WTC11 (cell line): ENCODE results near the gene ADPRS. TPM values are rescaled to one million over a fixed set of nuclear protein-coding genes. Genes with fewer than 3 reads are reported as not detected.

Source experiments
- ATAC-seq: fragments of 200-7000 bp; cut with Tn5 transposase; 2 replicates; pipeline ENCODE4 v1.10.0; 2021; ENCODE audit warnings: mild to moderate bottlenecking, moderate library complexity
- CTCF ChIA-PET: fragments of 300-600 bp; sonication (Branson Sonifier 250); formaldehyde crosslinking; loops from one replicate; lab custom pipeline; 2021; ENCODE audit warnings: antibody characterized with exemption; lab: Charles Lee
- POLR2A ChIA-PET: fragments of 350-600 bp; sonication (Branson Sonifier 250); formaldehyde crosslinking; loops from one replicate; lab custom pipeline; 2021; ENCODE audit warnings: antibody characterized with exemption; lab: Charles Lee
- DNase-seq: peaks from one replicate; pipeline ENCODE4 v3.0.0; 2021; ENCODE audit warnings: low spot score
- H3K27ac Mint-ChIP-seq: 2 replicates; pipeline ENCODE4 v1.8.0; 2021; ENCODE audit warnings: mixed read lengths
- H3K27me3 Mint-ChIP-seq: 2 replicates; pipeline ENCODE4 v1.8.0; 2021; ENCODE audit warnings: low read depth, mild to moderate bottlenecking, moderate library complexity, mixed read lengths
- H3K36me3 Mint-ChIP-seq: 2 replicates; pipeline ENCODE4 v1.8.0; 2021; ENCODE audit warnings: mixed read lengths
- H3K4me1 Mint-ChIP-seq: 2 replicates; pipeline ENCODE4 v1.8.0; 2022; ENCODE audit warnings: mixed read lengths
- H3K4me3 Mint-ChIP-seq: 2 replicates; pipeline ENCODE4 v1.8.0; 2021; ENCODE audit warnings: mild to moderate bottlenecking, moderate library complexity, mixed read lengths
- H3K9me3 Mint-ChIP-seq: 2 replicates; pipeline ENCODE4 v1.8.0; 2021; ENCODE audit warnings: mixed read lengths
- ATF2 ChIP-seq: sonication (generic); formaldehyde crosslinking; IDR thresholded peaks from 2 replicates; pipeline ENCODE4 v1.8.1; 2022; ENCODE audit warnings: low read depth, missing genetic modification reagents, borderline replicate concordance
- CDX4 ChIP-seq: fragments of 250-450 bp; sonication (Bioruptor Pico); IDR thresholded peaks from 2 replicates; pipeline ENCODE4 v1.9.0; 2021; ENCODE audit warnings: moderate library complexity, mild to moderate bottlenecking, inconsistent platforms, borderline replicate concordance
- CREM ChIP-seq: sonication (generic); formaldehyde crosslinking; IDR thresholded peaks from 2 replicates; pipeline ENCODE4 v1.8.1; 2022; ENCODE audit warnings: mild to moderate bottlenecking, missing genetic modification reagents, moderate library complexity
- ELF4 ChIP-seq: sonication (generic); formaldehyde crosslinking; IDR thresholded peaks from 2 replicates; pipeline ENCODE4 v1.8.1; 2022; ENCODE audit warnings: low read depth, mild to moderate bottlenecking, moderate library complexity, missing genetic modification reagents
- EMX1 ChIP-seq: fragments of 250-450 bp; sonication (Bioruptor Pico); IDR thresholded peaks from 2 replicates; pipeline ENCODE4 v1.8.0; 2021; ENCODE audit warnings: mild to moderate bottlenecking
- HMGXB4 ChIP-seq: sonication (generic); formaldehyde crosslinking; IDR thresholded peaks from 2 replicates; pipeline ENCODE4 v1.8.1; 2023; ENCODE audit warnings: mild to moderate bottlenecking, moderate library complexity, missing genetic modification reagents
- IRF1 ChIP-seq: sonication (generic); formaldehyde crosslinking; IDR thresholded peaks from 2 replicates; pipeline ENCODE4 v1.8.0; 2023; ENCODE audit warnings: missing genetic modification reagents
- IRF2 ChIP-seq: sonication (generic); formaldehyde crosslinking; IDR thresholded peaks from 2 replicates; pipeline ENCODE4 v1.8.0; 2022; ENCODE audit warnings: low read depth, missing genetic modification reagents, borderline replicate concordance
- NFE2L1 ChIP-seq: sonication (generic); formaldehyde crosslinking; IDR thresholded peaks from 2 replicates; pipeline ENCODE4 v1.8.1; 2023; ENCODE audit warnings: missing genetic modification reagents
- NFYB ChIP-seq: sonication (generic); formaldehyde crosslinking; conservative IDR thresholded peaks from 2 replicates; pipeline ENCODE4 v1.8.0; 2022; ENCODE audit warnings: low read depth, missing genetic modification reagents
- OVOL2 ChIP-seq: fragments of 250-450 bp; sonication (Bioruptor Pico); IDR thresholded peaks from 2 replicates; pipeline ENCODE4 v1.9.0; 2021; ENCODE audit warnings: mild to moderate bottlenecking, borderline replicate concordance
- SMAD4 ChIP-seq: sonication (generic); formaldehyde crosslinking; IDR thresholded peaks from 2 replicates; pipeline ENCODE4 v1.8.0; 2022; ENCODE audit warnings: mild to moderate bottlenecking, missing genetic modification reagents
- SOX15 ChIP-seq: fragments of 250-450 bp; sonication (Bioruptor Pico); IDR thresholded peaks from 2 replicates; pipeline ENCODE4 v1.9.0; 2021; ENCODE audit warnings: mild to moderate bottlenecking
- USF1 ChIP-seq: sonication (generic); formaldehyde crosslinking; IDR thresholded peaks from 2 replicates; pipeline ENCODE4 v1.8.0; 2022; ENCODE audit warnings: mild to moderate bottlenecking, missing genetic modification reagents
- ZBTB21 ChIP-seq: sonication (generic); formaldehyde crosslinking; IDR thresholded peaks from 2 replicates; pipeline ENCODE4 v1.8.1; 2023; ENCODE audit warnings: mild to moderate bottlenecking, missing genetic modification reagents, borderline replicate concordance
- ZMAT4 ChIP-seq: fragments of 250-450 bp; sonication (Bioruptor Pico); IDR thresholded peaks from 2 replicates; pipeline ENCODE4 v1.9.0; 2021; ENCODE audit warnings: mild to moderate bottlenecking
- ZNF232 ChIP-seq: sonication (generic); formaldehyde crosslinking; IDR thresholded peaks from 2 replicates; pipeline ENCODE4 v1.8.0; 2022; ENCODE audit warnings: mild to moderate bottlenecking, missing genetic modification reagents
- ZNF263 ChIP-seq: sonication (generic); formaldehyde crosslinking; IDR thresholded peaks from 2 replicates; pipeline ENCODE4 v1.8.1; 2022; ENCODE audit warnings: low read depth, mild to moderate bottlenecking, moderate library complexity, missing genetic modification reagents
- ZNF281 ChIP-seq: sonication (generic); formaldehyde crosslinking; IDR thresholded peaks from 2 replicates; pipeline ENCODE4 v1.8.0; 2023; ENCODE audit warnings: mild to moderate bottlenecking, missing genetic modification reagents
- ZNF317 ChIP-seq: sonication (generic); formaldehyde crosslinking; IDR thresholded peaks from 2 replicates; pipeline ENCODE4 v1.8.1; 2023; ENCODE audit warnings: low read depth, mild to moderate bottlenecking, moderate library complexity, missing genetic modification reagents, borderline replicate concordance
- total RNA-seq: library from RNA; stranded (reverse); gene quantifications from 3 replicates; pipeline ENCODE4 v1.2.3, GENCODE V29; 2021

ADPRS gene
- total RNA-seq, 1 experiment from 2014 or later, result 32.7 TPM

GRCh38 chr1:36055706-36056105 is 33.0 kb upstream of the ADPRS start:
- no peak for DNase-seq
- H3K27me3 Mint-ChIP-seq, result no peaks in the 10 kb centered on the region
- H3K4me1 Mint-ChIP-seq, result no peaks in the 10 kb centered on the region
- no peaks in the 10 kb centered on the region for H3K9me3 Mint-ChIP-seq
- TF ChIP-seq ZMAT4 (CRISPR knock-in tag) (no peak), ZNF232 (CRISPR knock-in tag) (no peak), IRF2 (no peak), ZNF317 (CRISPR knock-in tag) (no peak), NFE2L1 (CRISPR knock-in tag) (no peak)
- no peaks in the 10 kb centered on the region; the same call in 1 of the 2 replicates for H3K36me3 Mint-ChIP-seq
- no peak overlapping the region for H3K27ac Mint-ChIP-seq
- H3K4me3 Mint-ChIP-seq, result no peak overlapping the region
- ChIA-PET POLR2A (no interaction called here), CTCF (interaction anchor here (1.3 kb wide), 1 partner anchor 78 kb away, joined by 3 read pairs; no protein-coding TSS in a partner anchor)
- ATAC-seq, result no peak

- Mint-ChIP-seq H3K4me3 (no peak overlapping the region), H3K36me3 (no peaks in the 10 kb centered on the region), H3K4me1 (no peaks in the 10 kb centered on the region), H3K27me3 (no peaks in the 10 kb centered on the region), H3K27ac (no peak overlapping the region), H3K9me3 (no peaks in the 10 kb centered on the region)
- TF ChIP-seq ATF2 (CRISPR knock-in tag) (no peak), CDX4 (no peak), SOX15 (CRISPR knock-in tag) (no peak), ZNF263 (CRISPR knock-in tag) (no peak), CREM (no peak), EMX1 (no peak), ZBTB21 (CRISPR knock-in tag) (no peak), USF1 (no peak), OVOL2 (CRISPR knock-in tag) (no peak), HMGXB4 (CRISPR knock-in tag) (no peak), ELF4 (CRISPR knock-in tag) (no peak), NFYB (CRISPR knock-in tag) (no peak), ZNF281 (CRISPR knock-in tag) (no peak), SMAD4 (no peak), IRF1 (CRISPR knock-in tag) (no peak)
- ChIA-PET POLR2A (no interaction called here), CTCF (interaction anchor here (0.7 kb wide), 1 partner anchor 179 kb away, joined by 3 read pairs; the partner anchor contains the start of gene AGO1)
- no peak for DNase-seq
- ATAC-seq, result no peak
Observed at GRCh38 chr1:36062315-36062714, 26.4 kb upstream of the ADPRS start.
